VCaP (cell line): ENCODE measurements around the gene MORN1.

Experiments
- H3K27ac ChIP-seq: fragments of 450-650 bp; 2 replicates; pipeline ENCODE4 v1.5.1; 2017
- CTCF ChIP-seq: fragments of 450-650 bp; conservative IDR thresholded peaks from 2 replicates; pipeline ENCODE4 v1.5.1; 2017; ENCODE audit warnings: mild to moderate bottlenecking, moderate library complexity

Gene MORN1

GRCh38 chr1:2292725-2293450 lies 98.5 kb downstream of the MORN1 start:
- TF ChIP-seq CTCF = no peak
- no peak overlapping the region for H3K27ac ChIP-seq

GRCh38 chr1:2291577-2291976 lies 99.8 kb downstream of the MORN1 start:
- no peak overlapping the region for H3K27ac ChIP-seq
- no peak for TF ChIP-seq CTCF

- TF ChIP-seq CTCF = no peak
- H3K27ac ChIP-seq = no peak overlapping the region
Measured at GRCh38 chr1:2290595-2291510, 100.5 kb downstream of the MORN1 start.

- no peak overlapping the region for H3K27ac ChIP-seq
- TF ChIP-seq CTCF = no peak
Measured at GRCh38 chr1:2290171-2290578, 101.2 kb downstream of the MORN1 start.

- TF ChIP-seq CTCF = no peak
- H3K27ac ChIP-seq = no peak overlapping the region
Measured at GRCh38 chr1:2289607-2290006, 101.7 kb downstream of the MORN1 start.

GRCh38 chr1:2288816-2289536 lies 102.4 kb downstream of the MORN1 start:
- no peak overlapping the region for H3K27ac ChIP-seq
- no peak for TF ChIP-seq CTCF

- TF ChIP-seq CTCF = no peak
- no peak overlapping the region for H3K27ac ChIP-seq
Measured at GRCh38 chr1:2288311-2288710, 103.0 kb downstream of the MORN1 start.
